Activated effector memory CD4-positive, alpha-beta T cell treated with Interleukin-2 at 50 U/mL for 16 hours (primary cell): ENCODE data around the gene NCR2.
A peak's percentile ranks its signal among the peaks of the same experiment; 100 is the strongest.
"Not testable (repeated sequence)": the region's sequence is repeated elsewhere in the genome, so short reads cannot be mapped to it uniquely, and the experiment has no call there.

Experiments
- DNase-seq: peaks from one replicate; pipeline ENCODE4 v3.0.0-alpha.2; 2020

Gene NCR2

GRCh38 chr6:41335296-41335695 is at the start of gene NCR2:
TSS of gene NCR2 (plus strand) at chr6:41335608. CDS start at chr6:41335877, 269 bp downstream.
- DNase-seq = no peak

GRCh38 chr6:41286544-41287346 is 48.7 kb upstream of the NCR2 start, which contains the start of gene TREM1:
TSS of gene TREM1 (minus strand) at chr6:41286682. CDS start at chr6:41286655, 27 bp downstream.
- no peak for DNase-seq

GRCh38 chr6:41288030-41288753 is 47.2 kb upstream of the NCR2 start:
- no peak for DNase-seq

GRCh38 chr6:41288754-41289129 is 46.7 kb upstream of the NCR2 start:
- DNase-seq = no peak

DNA sequence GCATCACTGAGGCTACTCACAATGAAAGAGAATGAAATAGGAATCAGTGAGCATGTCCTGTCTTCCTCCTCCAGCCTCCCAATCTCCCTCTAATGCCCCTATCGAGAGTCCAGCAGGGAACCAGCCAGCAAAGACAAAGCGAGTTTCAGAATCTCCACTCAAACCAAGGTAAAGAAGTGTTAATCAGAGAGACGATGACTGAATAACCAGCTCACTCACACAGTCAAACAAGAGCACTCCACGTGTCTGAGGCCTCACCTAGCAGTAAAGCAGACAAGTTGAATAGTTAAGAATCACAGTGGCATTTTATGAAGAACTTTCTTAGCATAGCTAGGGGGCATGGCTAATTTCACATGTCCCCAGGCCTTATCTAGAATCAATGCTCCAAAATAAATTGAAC is 45.6 kb upstream of the NCR2 start:
- no peak for DNase-seq

GRCh38 chr6:41291717-41292116 is 43.7 kb upstream of the NCR2 start:
- no peak for DNase-seq

DNA sequence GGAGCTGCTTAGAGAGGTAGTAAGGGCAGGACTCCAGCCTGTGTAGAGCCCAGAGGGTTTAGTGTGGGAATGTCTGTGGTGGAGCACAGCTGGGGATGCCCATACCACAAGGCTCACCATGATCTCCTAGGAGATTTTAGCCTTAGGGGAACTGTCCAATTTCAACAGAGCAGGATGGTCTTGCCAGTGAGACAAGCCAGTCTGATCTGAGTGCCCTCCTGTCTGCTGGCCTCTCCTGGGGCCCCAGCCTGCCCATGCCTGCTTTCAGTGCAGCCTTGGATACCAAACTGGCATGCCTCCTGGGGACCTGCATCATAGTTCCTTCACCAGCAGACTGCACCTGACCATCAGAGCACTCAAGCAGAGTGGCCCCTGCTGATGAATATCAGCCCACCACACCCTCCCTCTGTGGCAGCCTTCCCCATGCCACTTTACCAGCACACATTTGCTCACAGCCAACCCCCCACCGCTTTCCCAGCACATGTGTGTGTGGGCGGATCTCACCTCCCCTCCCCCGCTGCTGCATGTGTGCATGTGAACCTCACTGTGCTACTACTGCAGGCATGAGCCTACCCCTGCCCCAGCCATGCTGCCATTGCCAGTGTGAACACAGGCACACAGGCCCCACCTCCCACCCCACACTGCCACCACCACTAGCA is 41.1 kb upstream of the NCR2 start:
- DNase-seq = no peak

- not testable (repeated sequence) for DNase-seq
Measured at GRCh38 chr6:41297248-41297647, 38.2 kb upstream of the NCR2 start.

- DNase-seq = no peak
Measured at GRCh38 chr6:41298785-41299502, 36.5 kb upstream of the NCR2 start.

- DNase-seq = no peak
Measured at GRCh38 chr6:41302638-41303037, 32.8 kb upstream of the NCR2 start.

DNA sequence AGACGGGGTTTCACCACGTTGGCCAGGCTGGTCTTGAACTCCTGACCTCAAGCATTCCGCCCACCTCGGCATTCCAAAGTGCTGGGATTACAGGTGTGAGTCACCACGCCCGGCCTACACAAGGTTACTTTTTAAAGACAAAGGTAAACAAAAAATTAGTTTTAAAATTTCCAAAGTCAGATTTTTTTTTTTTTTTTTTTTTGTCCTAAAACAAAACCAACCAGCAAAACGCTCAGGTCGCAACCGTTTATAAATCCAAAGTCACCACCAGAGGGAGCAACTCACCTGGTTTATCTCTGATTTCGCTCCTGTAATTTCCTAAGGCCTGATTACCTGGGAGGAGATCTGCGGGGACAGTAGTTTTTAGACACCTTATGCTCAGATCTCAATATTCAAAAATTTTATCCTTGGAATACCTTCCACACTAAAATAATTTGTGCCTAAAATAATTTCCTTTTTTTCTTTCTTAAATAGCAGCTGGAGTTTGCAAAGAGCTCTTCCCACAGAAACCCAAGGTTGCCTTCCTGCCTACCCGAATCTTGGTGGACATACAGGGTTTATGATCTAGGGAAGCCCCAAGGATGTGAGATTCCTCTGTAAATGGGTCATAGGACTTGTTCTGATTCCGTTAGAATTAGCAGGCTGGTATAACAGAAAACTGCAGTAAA is 29.1 kb upstream of the NCR2 start:
- no peak for DNase-seq

DNA sequence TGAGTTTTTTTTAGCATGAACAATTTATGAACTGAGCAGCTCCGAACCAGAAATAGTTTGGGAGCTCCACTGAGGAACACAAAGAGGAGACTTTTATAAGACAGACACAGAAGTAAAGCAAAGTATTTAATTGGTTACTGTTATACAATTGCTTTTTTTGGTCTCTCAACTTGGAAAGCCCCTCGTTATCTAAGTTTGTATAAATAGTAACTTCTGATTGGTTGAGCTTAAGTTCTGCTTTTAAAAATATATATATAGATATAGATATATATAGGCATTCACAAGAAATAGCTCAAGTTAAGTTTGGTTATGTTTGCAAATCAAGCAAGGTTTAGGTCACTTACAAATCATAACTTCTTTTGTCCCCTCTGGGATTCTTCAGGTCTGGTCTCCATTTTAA is 20.2 kb upstream of the NCR2 start:
- DNase-seq = no peak

DNA sequence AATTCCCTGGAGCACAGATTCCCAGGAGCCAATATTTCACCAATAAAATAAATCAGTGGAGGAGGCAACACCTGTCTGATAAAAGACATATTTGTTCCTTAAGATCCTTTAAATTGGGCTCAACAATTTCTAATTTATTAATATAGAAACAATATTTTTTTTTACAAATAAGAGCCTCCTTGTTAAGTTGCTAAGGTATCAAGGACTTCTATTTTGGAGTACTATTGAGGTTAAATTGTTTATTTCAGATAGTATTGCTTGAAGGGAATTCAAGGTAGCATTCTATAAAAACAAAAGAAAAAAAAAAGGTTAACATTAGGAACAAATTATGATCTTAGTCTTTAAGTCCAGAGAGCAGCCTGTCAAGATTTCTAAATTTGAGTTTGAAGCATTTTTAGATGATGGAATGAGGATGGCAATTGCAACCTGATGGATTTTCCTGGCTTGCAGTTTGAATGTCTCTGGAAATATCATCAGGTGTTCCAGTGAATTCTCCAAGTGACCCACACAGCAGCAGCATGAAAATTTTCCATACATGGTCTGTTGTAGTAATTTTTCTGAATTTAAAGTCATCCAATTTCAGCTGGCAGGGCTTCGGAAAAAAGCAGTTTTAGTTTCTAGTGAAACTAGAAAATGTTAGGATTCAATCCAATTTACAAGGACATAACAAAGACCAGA is 19.3 kb upstream of the NCR2 start:
- DNase-seq = no peak

GRCh38 chr6:41318261-41318653 is 17.2 kb upstream of the NCR2 start:
- no peak for DNase-seq

DNA sequence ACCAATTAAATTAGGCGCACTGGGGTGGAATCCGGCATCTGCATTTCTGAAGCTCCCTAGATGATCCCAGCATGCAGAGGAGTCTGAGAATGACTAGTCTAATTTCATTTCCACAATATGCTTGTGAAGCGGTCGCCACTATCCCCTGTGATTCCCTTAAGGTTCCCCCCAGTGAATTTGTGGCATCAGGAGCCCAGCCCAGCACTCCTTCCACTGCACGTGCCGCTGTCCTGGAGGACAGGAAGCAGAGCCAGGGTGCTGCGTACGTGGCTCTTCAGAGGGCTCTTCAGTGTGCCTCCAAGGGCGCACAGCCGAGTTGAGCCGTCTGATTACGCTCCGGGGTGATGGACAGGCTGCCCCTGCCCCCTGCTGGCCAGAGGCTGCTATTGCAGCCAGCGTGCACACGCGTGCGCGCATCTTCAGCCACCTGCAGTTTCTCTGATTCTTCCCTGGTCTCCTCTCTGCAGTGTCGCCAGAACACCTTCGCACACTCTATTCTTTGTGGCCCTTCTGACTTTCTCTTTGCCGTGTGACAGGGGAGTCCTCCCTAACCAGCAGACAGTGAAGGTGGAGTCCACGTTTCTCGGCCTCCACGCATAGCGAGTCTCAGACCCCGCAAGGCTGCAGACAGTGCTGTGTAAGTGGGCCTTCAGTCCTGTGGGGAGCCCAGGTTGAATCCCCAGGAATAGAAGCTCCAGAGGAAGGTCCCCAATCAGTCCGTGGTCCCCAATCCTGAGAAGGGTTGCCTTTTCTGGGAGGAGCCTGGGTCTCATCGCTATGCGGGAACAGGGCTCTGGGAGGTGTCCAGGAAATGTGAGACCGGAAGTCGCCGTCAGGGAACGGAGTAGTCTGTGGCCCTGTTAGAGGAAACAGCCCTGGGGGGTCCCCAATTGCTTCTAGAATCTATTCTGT is 16.5 kb upstream of the NCR2 start:
- DNase-seq = peak; percentile 70

GRCh38 chr6:41321183-41321582 is 14.2 kb upstream of the NCR2 start:
- no peak for DNase-seq

GRCh38 chr6:41325446-41326066 is 9.9 kb upstream of the NCR2 start:
- DNase-seq = no peak

GRCh38 chr6:41326092-41326491 is 9.3 kb upstream of the NCR2 start:
- no peak for DNase-seq

GRCh38 chr6:41327177-41327576 is 8.2 kb upstream of the NCR2 start:
- no peak for DNase-seq

DNA sequence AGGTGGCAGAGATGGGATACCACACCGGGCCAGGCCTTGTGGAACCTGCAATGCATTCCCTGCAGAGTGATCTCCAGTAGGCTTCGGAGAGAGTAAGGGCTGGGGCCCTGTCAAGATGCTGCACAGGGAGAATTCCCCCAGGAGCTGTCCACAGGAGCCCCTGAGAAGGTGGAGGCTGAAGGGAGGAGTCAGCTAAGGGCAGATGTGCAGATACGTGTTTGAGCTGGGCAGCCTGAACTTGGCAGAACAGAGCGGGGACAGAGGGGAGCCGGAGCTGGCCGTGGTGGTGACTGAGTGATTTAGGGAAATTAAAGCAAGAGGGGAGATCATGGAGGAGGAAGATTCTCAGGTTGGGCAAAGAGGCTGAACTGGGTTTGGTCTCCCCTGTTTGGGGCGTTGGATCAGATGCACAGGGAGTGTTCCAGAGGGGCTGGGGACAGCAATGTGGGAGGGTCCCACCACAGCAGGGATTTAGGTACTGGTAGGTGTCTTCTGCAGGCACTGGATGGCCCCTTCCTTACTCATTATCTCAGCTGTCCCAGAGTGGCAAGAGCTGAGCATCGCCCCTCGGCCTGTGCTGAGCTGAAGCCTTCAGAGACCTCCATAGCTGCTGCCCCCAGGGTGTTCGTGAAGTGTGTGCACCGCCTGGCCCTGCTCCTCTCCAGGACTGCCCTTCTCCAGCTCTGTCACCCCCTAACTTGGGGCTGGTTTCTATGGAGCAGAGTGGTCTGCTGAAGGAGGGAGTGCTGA is 3.8 kb upstream of the NCR2 start:
- no peak for DNase-seq
